EL (cell line): Measurements from ENCODE around the gene E4F1.
"Not testable (repeated sequence)": the region's sequence is repeated elsewhere in the genome, so short reads cannot be mapped to it uniquely, and the experiment has no call there.

Experiments used
- DNase-seq: peaks from one replicate; pipeline ENCODE4 v3.0.0-alpha.2; 2016

Gene E4F1

DNA sequence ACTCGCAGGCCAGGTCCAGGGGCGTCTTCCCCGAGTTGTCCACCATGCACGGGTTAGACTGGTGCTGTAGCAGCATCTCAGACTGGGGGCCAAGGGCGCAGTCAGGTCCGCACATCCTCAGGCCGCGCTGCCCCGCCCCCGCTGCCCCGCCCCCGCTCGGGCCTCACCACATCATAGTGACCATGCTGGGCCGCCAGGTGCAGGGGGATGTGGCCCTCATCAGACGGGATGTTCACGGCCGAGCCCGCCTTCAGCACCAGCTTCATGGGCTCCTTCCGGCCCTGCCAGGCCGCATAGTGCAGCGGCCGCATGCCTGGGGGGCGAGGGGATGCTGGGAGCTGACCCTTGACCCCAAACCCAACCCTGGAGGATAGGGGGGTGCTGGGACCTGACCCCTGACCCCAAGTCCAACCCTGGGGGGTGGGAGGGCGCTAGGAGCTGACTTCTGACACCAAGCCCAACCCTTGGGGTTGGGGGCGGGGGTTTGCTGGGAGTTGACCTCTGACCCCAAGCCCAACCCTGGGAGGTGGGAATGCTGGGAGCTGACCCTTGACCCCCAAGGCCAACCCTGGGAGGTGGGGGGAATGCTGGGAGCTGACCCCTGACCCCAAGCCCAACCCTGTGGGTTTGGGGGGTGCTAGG, 34.0 kb upstream of the E4F1 start:
- no peak for DNase-seq

DNA sequence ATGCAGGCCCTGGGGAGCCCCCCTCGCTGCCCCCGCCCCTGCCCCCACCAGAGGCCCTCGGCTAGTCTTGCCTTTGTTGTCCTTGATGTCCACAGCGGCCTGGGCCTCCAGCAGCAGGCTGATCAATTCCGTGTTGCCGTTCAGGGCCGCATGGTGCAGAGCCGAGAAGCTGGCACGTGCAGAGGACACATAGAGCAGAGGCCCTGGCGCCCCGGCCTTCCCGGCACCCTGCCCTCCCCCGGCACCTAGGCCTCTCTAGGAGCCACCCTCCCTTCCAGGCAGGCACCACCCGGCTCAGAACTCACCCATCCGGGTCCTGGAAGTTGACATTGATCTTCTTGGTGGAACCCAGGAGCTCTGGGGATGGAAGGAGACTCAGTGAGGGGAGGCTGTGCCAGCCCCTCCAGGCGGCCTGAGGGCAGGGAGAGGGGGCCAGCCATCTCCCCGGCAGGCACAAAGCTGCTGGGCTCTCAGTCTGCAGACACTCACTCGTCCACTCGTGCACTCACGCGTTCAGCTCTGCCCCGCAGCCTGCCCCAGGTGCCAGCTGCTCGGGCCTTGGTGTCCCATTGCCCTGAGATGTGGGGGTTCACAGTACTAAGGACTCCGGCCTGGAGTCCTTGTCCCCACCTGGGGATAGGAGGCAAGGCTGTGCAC, 33.3 kb upstream of the E4F1 start:
- no peak for DNase-seq

DNA sequence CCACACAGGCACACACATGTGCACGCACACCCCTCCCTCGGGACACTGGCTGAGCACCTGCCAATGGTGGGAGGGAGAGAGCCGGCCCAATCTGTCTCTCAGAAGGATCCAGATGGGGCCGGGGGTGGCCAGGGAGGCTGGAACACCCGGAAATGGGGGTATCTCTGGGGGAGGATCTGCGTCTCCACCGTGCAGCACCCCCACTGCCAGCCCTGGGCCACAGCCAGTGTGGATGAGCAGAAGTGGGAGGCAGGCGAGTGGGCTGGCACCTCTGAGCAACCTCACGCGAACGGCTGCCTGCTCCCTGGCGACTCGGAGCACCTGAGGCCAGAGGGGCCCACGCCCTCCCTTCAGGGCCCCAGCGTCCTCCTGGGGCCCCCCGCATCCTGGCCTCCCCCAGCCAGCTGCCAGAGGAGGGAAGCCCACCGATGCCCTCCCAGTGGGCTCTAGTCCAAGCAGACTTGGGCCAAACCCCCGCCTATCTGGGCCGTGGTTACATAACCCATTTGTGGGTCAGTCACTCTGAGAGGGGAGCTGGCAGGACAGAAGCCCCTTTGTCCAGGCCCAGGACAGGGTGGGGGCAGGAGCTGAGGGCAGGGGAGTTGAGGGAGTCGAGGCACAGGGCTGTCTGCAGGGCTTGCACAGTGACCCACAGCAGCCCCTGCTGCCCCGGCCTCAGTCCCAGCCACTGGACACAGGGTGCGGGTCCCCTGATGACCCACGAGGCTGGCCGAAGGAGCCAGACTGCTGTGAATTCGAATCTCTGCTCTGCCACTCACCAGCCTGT, 32.5 kb upstream of the E4F1 start:
- no peak for DNase-seq

DNA sequence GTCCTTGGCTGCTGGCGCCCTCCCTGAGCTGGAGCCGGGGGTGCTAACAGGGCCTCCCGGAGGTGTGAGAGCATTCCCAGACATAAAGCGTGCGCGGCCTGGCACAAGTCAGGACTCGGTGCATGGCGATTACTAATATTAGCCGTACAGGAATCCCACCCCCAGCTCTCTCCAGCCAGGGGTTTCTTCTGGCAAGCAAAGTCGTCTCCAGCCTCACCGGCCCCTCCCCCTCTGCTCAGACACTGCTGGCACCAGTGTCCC, 32.0 kb upstream of the E4F1 start:
- no peak for DNase-seq

DNA sequence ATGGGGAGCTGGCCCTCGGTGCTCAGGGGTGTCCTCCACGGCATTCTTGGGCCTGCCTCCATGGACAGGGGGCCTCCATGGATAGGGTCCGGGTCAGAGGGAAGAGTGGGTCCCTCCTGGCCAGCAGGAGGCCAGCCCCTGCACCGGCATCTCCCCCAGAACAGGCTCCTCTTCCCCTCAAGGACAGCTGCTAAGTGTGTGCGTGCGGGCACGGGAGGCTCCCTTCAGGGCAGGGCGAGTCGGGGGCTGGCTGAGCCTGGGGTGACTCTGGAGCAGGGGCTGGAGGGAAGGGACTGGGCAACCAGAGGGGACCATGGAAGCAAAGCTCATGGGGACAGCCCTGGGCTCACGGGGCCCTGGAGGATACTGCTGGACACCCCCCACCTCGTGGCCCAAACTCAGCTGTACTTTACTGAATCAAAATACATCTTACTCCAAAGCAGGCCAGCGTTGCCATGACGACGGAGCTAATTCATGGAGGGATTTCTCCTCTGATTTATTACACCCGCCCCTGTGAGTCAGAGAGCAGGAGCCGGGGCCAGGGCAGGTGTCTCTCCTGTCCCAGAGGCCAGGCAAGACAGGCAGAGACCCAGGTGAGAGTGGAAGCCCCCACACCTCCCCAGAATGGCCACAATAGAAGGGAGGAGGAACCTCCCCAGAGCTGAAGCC, 29.1 kb upstream of the E4F1 start:
- peak; percentile 57 for DNase-seq

DNA sequence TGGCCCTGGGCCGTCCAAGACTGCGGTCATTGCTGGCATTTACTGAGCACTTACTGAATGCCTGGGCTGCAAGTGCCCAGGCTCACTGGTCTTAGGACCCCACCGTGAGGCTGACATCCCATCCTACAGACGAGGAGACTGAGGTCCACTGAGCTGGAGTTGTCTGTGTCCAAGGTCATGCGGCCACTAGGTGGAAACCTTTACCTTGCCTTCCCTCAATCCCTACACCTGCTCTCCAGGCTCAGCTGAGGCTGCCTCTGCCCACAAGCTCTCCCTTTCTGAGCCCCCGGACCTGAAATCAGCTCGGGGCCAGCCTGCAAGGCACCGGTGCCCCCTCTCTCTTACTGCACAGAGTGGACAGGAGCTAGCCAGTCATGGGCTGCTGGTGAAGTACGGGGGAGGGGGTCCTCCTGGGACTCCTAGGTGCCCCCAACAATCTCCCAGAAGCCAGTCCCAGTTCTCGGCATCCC, 28.5 kb upstream of the E4F1 start:
- peak; percentile 44 for DNase-seq

DNA sequence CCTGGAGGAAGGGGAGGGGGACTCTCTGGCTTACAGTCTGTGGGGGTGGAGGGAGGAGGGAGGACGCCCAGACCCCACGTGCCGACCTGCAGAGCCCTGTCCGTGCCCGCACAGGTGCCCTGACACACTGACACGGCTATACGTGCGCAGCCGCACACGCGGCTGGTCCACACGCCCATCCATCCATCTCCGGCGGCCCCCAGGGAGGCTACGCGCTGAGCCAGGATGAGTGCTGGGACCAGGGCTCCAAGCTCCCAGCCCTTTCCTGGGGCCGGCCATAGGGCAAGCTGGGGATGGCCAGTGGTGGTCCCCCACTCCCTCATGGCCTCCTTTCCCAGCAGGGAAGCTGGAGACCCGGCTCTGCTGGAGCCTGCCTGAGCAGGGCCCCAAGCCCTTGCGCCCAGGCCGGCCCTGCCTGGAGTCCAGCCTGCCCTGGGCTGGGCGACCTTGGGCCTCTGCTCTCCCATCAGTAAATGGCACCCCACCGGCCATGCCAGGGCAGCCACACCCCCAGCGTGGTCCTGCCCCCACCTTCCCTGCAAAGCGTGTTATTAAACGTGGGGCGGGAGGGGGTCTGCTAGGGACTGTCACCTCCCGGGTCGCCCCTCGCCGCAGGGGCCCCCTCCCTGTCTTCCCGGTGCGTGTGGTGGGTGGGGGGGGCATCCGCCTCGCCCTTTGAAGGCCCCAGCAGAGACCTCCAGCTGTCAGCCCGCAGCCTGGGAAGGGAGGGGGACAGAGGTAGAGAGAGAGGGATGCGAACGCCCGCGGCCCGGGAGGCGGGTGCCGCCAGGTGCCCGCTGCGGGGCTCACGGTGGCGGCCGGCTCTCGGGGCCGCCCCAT, 27.8 kb upstream of the E4F1 start:
- DNase-seq, result no peak

DNA sequence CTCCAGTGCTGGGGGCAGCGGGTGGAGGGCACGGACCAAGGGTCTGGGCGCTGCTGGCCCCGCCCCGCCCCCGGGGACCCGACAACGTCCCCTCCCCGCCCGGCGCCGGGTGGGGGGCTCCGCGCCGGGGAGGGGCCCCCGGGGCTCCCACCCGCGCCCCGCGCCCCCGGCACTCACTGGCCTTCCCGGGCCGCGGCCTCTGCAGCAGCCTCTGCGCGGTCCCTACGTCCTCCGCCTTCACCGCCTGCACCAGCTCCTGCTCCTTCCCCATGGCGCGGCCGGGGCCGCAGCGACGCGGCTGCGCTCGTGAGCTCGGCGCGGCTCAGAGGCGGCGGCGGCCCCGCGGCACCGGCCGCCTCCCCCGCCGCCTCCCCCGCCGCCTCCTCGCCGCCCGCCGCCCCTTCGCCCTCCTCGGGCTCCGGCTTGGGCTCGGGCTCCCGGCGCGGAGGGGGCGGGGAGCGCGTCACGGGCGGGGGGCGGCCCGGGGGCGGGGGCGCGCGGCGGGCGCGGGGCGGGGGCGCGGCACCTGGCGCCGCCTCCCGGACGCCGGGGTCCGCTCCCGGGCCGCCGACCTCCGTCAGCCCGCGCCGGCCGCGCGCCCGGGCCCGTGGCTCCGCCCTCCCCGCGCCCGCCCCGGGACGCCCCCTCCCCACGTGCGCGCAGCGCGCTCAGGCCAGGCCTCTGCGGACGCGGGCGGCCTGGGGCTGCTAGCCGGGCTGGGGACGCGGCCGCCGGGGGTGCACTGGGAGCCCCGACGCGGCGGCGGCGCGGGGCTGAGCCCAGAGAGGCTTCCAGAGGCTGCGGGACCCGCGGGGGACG, 27.0 kb upstream of the E4F1 start, which contains the start of gene CASKIN1:
TSS of gene CASKIN1 (minus strand) at position 444 of the 819 bp plus-strand sequence. CDS start at position 271, 173 bp downstream.
- DNase-seq, result no peak

DNA sequence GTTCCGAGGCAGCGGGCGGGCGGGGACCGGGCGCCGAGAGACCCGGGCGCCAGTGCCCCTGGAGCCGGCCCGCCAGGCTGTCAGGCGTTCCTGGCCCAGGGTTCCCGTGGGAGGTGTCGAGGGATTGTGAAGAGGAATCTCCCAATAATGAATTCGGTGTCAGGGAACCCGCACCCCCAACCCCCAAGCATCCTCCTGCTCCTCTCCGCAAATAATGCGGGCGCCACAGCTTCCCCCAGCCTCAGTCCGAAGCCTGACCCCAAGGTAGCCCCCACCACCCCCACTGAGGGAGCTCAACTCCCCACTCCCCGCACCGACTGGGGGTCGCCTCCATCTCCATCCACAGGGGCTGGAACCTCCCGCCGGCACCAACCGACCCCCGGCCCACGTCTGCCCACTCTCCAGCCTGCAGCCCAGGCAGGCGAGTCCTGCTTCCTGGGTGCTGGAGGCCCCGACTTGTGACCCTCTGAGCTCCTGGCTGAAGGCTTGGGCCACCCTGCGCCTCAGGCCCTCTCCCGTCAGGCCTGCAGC, 26.3 kb upstream of the E4F1 start:
- no peak for DNase-seq

DNA sequence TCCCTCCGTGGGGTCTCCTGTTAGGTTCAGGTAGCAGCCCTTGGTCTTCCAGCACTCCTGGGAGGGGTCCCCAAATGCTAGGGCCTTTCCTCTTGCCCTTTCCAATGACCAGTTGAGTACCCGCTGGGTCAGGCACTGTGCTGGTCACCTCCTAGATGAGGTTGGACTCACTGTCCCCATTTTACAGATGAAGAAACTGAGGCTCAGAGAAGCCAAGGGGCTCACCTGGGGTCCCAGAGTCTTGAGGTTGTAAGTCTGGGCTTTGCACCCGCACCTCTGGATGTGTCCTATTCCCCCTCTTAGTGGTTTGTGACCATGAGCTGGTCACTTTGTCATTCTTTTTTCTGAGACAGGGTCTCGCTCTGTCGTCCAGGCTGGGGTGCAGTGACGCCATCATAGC, 25.6 kb upstream of the E4F1 start:
- no peak for DNase-seq

DNA sequence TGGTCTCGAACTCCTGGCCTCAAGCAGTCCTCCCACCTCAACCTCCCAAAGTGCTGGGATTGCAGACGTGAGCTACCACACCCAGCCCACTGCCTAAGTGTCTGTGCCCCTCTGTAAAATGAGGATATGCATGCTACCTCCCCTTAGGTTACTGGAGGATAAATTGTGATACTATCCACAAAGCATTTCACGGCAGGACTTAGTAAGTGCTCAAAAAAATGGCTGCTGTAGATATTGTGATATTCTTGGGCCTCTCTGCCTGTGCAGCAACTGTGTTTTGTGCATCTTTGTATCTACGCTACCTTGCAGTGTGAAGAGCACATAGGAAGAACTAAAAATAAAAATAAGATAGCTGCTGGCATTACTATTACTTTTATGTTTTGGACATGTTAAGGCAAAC, 25.1 kb upstream of the E4F1 start:
- no peak for DNase-seq

DNA sequence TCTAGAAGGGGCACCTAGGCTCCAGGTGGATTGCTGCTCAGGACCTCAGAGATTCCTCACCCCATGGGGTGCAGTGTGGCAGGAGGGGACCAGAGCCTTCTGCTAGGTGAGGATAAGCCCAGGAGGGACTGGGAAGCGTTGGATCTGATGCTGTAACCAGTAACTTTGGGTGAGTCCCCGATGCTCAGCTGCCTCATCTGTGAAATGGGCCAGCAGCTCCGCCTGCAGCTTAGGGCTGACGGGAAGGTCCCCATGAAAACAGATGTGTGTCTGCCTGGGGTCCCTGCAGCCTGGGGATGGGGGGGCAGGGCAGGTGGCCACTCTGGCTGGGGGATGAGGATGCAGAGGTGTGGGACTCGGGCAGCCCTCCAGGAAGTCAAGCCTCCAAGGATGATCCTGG, 24.3 kb upstream of the E4F1 start:
- DNase-seq, result no peak

DNA sequence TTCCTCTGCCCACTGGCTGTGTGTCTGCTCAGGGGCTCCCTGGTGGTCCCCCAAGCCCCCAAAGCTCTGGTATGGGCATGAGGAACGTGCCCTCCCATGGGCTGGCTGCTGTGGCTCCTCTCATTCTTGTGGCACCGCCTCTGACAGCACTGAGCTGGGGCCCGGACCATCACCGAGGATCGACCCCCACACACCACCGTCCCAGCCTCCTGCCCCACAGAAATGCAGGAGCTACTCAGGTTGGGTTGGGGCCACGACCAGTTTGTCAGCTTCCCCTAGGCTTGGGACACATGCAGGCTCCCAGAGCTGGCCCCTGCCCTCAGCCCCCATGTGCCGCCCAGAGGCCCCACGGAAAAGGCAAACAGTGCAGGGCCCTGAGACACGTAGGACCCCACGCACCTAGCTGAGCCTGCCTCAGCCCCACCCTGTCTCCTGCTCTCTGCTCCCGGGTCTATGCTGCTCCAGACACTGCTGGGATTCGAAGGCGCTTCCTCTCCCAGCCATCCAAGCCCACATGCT, 23.7 kb upstream of the E4F1 start:
- no peak for DNase-seq

DNA sequence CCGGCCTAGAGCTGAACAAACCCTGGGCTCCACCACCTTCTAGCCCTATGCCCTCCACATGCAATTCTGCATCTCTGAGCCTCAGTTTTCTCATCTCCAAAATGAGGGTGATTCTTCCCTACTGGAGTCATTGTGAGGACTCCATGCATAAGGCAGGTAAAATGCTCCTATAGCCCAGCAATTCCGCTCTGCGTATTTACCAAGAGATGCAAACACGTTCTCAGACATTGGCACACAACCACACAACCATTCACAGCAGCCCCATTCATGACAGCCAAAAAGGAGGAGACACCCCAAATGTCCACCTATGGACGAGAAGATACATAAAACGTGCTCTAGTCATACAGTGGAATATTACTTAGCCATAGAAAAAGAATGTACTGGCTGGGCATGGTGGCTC, 23.1 kb upstream of the E4F1 start:
- DNase-seq, result no peak

DNA sequence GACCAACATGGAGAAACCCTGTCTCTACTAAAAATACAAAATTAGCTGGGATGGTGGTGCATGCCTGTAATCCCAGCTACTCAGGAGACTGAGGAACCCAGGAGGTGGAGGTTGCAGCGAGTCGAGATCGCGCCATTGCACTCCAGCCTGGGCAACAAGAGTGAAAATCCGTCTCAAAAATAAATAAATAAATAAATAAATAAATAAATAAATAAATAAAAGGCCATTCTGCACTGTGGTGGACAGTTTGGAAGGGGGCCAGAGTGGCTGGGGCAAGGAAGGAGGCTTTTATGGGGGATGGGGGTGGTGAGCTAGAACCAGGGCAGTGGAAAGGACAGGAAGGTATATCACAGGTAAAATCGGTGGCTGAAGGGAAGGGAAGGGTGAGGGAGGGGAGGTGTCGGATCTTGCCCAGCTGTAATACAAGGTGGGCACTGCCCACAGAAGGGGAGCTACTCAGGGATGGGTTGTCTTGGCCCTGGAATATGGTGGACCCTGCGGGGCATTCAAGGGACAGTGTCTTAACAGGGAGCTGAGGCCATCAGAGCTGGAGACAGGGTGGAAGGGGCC, 20.2 kb upstream of the E4F1 start:
- not testable (repeated sequence) for DNase-seq

DNA sequence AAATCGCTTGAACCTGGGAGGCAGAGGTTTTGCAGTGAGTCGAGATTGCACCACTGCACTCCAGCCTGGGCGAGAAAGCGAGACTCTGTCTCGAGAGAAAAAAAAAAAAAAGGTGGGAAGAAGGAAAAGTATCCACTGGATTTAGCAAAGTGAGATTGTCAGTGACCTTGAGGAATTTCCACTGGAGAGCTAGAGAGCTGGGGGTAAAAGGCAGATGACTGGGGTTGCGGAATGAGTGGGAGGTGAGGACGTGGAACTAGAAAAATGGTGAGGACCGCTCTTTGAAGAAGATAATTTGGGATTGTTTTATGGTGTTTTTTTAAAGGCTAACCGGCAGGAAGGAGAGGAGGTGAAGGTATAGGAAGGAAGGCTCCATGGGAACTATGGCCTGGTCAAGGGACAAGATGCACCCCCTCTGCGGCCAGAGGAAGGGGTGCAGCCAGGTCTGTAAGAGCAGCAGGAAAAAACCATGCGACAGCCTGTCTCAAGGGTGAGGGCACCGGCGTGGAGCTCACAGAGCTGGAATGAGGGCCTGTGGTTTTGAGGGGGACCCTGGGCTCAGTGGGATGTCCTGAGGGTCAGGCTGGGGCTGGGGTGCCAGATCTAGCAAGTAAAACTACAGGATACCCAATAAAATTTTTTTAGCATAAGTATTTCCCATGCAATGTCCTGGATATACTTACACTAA, 18.8 kb upstream of the E4F1 start:
- DNase-seq, result no peak

DNA sequence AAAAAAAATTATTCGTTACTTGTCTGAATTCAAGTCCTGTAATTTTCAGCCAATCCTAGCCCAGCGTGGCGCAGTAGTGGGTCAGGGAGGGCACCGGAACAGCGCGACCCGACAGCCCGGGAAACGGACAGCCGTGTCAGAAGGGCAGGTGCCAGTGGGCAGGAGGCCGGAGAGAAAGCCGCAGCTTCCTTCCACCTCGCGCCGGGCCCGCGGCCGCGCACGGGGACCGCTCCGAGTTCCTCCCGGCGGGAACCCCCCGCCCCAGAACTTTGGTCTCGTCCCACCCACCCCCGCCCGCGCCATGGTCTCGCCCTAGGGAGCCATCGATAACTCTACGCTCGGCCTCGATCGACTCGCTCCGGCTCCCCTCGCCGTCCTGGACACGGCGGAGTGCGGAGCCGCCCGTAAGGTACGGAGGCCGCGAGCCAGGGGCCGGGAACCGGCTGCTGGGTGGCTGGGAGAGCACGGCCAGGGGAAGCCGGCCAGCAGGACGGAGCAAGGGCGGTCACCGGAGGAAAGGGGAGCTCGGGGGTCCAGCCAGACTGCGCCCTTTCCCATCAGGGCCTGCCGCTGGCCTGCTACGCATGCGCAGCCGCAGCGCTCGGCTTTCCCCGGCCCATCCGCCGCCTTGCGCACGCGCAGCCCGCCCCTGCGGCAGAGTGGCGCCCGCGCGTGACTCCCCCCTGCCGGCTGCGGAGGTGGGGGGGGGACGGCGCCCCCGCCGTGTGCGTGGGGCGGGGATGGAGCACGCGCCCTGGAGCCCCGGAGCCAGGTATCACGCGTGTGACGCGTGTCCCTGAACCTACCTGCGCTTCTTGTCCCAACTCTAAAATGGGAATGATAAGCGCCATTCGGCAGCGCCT, 18.1 kb upstream of the E4F1 start, which contains the start of gene MLST8:
TSS of gene MLST8 (plus strand) at position 351 of the 863 bp plus-strand sequence. CDS start 632 bp downstream, outside the sequence.
- peak; percentile 80 for DNase-seq

DNA sequence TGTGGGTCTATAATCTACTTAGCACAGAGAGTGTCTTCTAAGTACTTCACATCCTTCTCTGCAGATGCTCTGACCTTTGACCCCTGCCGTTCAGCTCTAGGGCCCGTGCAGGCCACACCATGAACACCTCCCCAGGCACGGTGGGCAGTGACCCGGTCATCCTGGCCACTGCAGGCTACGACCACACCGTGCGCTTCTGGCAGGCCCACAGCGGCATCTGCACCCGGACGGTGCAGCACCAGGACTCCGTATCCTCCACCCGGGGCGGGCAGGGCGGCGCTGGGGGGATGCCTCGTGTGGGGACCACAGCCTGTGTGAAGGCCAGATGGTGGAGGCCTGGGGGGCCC, 17.5 kb upstream of the E4F1 start:
- no peak for DNase-seq

DNA sequence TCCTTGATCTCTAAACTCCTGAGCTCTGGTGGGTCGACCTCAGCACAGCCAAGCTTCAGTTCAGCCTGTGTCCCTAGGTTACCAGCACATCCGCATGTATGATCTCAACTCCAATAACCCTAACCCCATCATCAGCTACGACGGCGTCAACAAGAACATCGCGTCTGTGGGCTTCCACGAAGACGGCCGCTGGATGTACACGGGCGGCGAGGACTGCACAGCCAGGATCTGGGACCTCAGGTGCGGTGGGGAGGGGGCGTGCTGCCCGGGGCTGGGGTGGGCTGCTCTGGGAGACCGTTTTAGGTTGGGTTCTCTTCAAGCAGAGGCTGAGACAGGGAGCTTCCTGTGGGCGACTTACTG, 17.0 kb upstream of the E4F1 start:
- DNase-seq, result no peak
